MCF 10A (cell line): ENCODE measurements around the gene TRIM52. TPM values are rescaled to one million over a fixed set of nuclear protein-coding genes. Genes with fewer than 3 reads are reported as not detected.

Experiments
- BruUV-seq: library from RNA; stranded (reverse); fragments of 400-500 nt; replicated peaks from 2 replicates; lab custom pipeline; 2021; lab: Mats Ljungman, UMichigan
- CTCF ChIA-PET: fragments of 300-600 bp; sonication (Branson Sonifier 250); formaldehyde crosslinking; extraction: SDS; loops from one replicate; lab custom pipeline; 2021; ENCODE audit warnings: antibody characterized with exemption, inconsistent platforms; lab: Yijun Ruan, JAX
- POLR2A ChIA-PET: fragments of 300-600, 350-650 bp; sonication (Branson Sonifier 250); formaldehyde crosslinking; extraction: SDS; loops from one replicate; lab custom pipeline; 2020; ENCODE audit warnings: antibody characterized with exemption, inconsistent platforms; lab: Yijun Ruan, JAX
- DNase-seq: peaks from one replicate; pipeline ENCODE4 v3.0.0-alpha.2; 2018; ENCODE audit not compliant: unreplicated experiment
- H3K27ac Mint-ChIP-seq: one replicate; pipeline ENCODE4 v1.8.0; 2022; ENCODE audit warnings: mild to moderate bottlenecking, low read depth, mixed read lengths; ENCODE audit not compliant: unreplicated experiment
- H3K27me3 Mint-ChIP-seq: one replicate; pipeline ENCODE4 v1.8.0; 2022; ENCODE audit warnings: mixed read lengths; ENCODE audit not compliant: insufficient read depth, unreplicated experiment
- H3K36me3 Mint-ChIP-seq: one replicate; pipeline ENCODE4 v1.8.0; 2022; ENCODE audit warnings: mild to moderate bottlenecking, moderate library complexity, mixed read lengths; ENCODE audit not compliant: insufficient read depth, unreplicated experiment
- H3K4me1 Mint-ChIP-seq: one replicate; pipeline ENCODE4 v1.8.0; 2022; ENCODE audit warnings: mixed read lengths; ENCODE audit not compliant: insufficient read depth, unreplicated experiment
- H3K4me3 Mint-ChIP-seq: one replicate; pipeline ENCODE4 v1.8.0; 2022; ENCODE audit warnings: mild to moderate bottlenecking, moderate library complexity, mixed read lengths; ENCODE audit not compliant: unreplicated experiment
- H3K9me3 Mint-ChIP-seq: one replicate; pipeline ENCODE4 v1.8.0; 2022; ENCODE audit warnings: mixed read lengths; ENCODE audit not compliant: unreplicated experiment
- CTCF ChIP-seq: fragments of 200-600 bp; IDR thresholded peaks from one replicate; pipeline ENCODE4 v1.8.0; 2022; ENCODE audit warnings: antibody characterized with exemption, mild to moderate bottlenecking; ENCODE audit not compliant: unreplicated experiment
- intact Hi-C: fragments of 100-400 bp; cut with micrococcal nuclease; formaldehyde crosslinking; loops from 2 replicates; pipeline ENCODE4 v1.14.1; 2022
- total RNA-seq: library from RNA; stranded (reverse); gene quantifications from 2 replicates; pipeline ENCODE4 v1.2.3, GENCODE V29; 2022

The TRIM52 gene
- total RNA-seq, 1 experiment from 2014 or later, result 12.5 TPM

DNA sequence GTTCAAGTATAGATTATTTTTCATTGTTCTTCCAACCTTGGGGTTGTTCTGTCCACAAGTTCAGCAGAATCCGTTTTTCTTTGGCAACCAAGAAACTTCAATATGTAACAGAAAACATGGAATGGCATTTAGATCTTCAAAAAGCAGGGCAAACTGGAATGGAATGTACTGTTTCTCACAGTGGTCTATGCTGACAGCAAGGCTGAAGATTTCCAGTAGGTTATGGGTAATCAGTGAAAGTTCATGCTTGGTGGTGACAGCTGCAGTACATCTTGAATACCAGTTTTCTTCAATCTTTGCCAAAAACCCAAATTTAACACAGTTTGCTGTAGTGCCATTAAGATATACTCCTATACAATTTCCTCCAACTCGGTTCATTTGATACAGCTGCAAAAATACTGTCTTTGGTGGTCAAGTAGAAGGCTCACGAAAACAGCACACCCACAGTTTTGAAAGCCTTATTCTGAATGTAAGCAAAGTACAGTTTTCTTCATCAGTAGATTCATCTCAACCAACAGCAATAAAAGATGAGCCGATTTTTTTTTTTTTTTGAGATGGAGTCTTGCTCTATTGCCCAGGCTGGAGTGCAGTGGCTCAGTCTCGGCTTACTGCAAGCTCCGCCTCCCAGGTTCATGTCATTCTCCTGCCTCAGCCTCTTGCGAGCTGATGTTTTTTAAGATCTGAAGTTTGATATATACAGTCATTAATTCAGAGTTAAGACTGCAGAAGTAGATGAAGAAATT, 4.9 kb downstream of the TRIM52 start:
- TF ChIP-seq CTCF, result no peak
- Mint-ChIP-seq H3K36me3 (peaks cover 74% of the 10 kb centered on the region), H3K27me3 (no peaks in the 10 kb centered on the region), H3K4me3 (no peak overlapping the region), H3K27ac (no peak overlapping the region), H3K4me1 (peaks cover 40% of the 10 kb centered on the region), H3K9me3 (no peaks in the 10 kb centered on the region)
- POLR2A ChIA-PET, result interaction anchor here (0.7 to 12.6 kb wide), 11 partner anchors 11 to 170 kb away, joined by 3 to 476 read pairs (median 4); partner anchors contain the start of genes RACK1 and TRIM41
- CTCF ChIA-PET, result interaction anchor here (0.5 to 1.9 kb wide), 5 partner anchors 8 to 995 kb away, joined by 3 to 8 read pairs (median 5); no protein-coding TSS in a partner anchor
- intact Hi-C loops, result no loop called here
- no peak for DNase-seq
- BruUV-seq, result no TSS peak

GRCh38 chr5:181255276-181255675, 5.7 kb downstream of the TRIM52 start:
- H3K9me3 Mint-ChIP-seq, result no peaks in the 10 kb centered on the region
- intact Hi-C loops, result no loop called here
- BruUV-seq, result no TSS peak
- peaks cover 77% of the 10 kb centered on the region for H3K36me3 Mint-ChIP-seq
- TF ChIP-seq CTCF, result no peak
- CTCF ChIA-PET, result interaction anchor here (0.7 to 1.4 kb wide), 4 partner anchors 10 to 66 kb away, joined by 3 to 8 read pairs (median 4); no protein-coding TSS in a partner anchor
- H3K4me3 Mint-ChIP-seq, result no peak overlapping the region
- POLR2A ChIA-PET, result interaction anchor here (1.1 to 12.6 kb wide), 9 partner anchors 11 to 87 kb away, joined by 3 to 476 read pairs (median 4); partner anchors contain the start of genes RACK1 and TRIM41
- H3K4me1 Mint-ChIP-seq, result peaks cover 45% of the 10 kb centered on the region
- no peak for DNase-seq
- no peak overlapping the region for H3K27ac Mint-ChIP-seq
- H3K27me3 Mint-ChIP-seq, result no peaks in the 10 kb centered on the region

GRCh38 chr5:181248277-181248676, 12.7 kb downstream of the TRIM52 start:
- Mint-ChIP-seq H3K9me3 (no peaks in the 10 kb centered on the region), H3K27ac (peak overlapping the region; percentile 99), H3K36me3 (peaks cover 41% of the 10 kb centered on the region), H3K4me3 (peak overlapping the region; percentile 99), H3K27me3 (no peaks in the 10 kb centered on the region), H3K4me1 (peaks cover 59% of the 10 kb centered on the region)
- intact Hi-C loops, result no loop called here
- ChIA-PET CTCF (interaction anchor here (0.6 to 1.9 kb wide), 4 partner anchors 9 to 78 kb away, joined by 3 to 7 read pairs (median 5); no protein-coding TSS in a partner anchor), POLR2A (interaction anchor here (0.9 to 19.6 kb wide), 8 partner anchors 8 to 75 kb away, joined by 3 to 476 read pairs (median 14); partner anchors contain the start of genes TRIM41 and TRIM52)
- no peak for DNase-seq
- no peak for TF ChIP-seq CTCF
- BruUV-seq, result no TSS peak
